NB4 (cell line): ENCODE results near the gene EDIL3.

ENCODE experiments used
- DNase-seq: peaks from one replicate; pipeline ENCODE4 v3.0.0; 2010; ENCODE audit warnings: low read depth
- H3K4me3 ChIP-seq: one replicate; pipeline ENCODE4 v1.5.1; 2011; ENCODE audit warnings: mild to moderate bottlenecking, low read depth, low read length, moderate library complexity
- CTCF ChIP-seq: IDR thresholded peaks from one replicate; pipeline ENCODE4 v1.5.1; 2012; ENCODE audit warnings: low read depth, low read length
- MAX ChIP-seq: IDR thresholded peaks from 2 replicates; pipeline ENCODE4 v1.6.1; 2011; ENCODE audit warnings: low read depth, low read length
- MYC ChIP-seq: IDR thresholded peaks from 2 replicates; pipeline ENCODE4 v1.6.1; 2011; ENCODE audit warnings: low read depth, low read length
- POLR2A ChIP-seq: IDR thresholded peaks from 2 replicates; pipeline ENCODE4 v1.6.1; 2011; ENCODE audit warnings: mild to moderate bottlenecking; ENCODE audit not compliant: insufficient read length; ENCODE audit errors: extremely low read depth

The EDIL3 gene

DNA sequence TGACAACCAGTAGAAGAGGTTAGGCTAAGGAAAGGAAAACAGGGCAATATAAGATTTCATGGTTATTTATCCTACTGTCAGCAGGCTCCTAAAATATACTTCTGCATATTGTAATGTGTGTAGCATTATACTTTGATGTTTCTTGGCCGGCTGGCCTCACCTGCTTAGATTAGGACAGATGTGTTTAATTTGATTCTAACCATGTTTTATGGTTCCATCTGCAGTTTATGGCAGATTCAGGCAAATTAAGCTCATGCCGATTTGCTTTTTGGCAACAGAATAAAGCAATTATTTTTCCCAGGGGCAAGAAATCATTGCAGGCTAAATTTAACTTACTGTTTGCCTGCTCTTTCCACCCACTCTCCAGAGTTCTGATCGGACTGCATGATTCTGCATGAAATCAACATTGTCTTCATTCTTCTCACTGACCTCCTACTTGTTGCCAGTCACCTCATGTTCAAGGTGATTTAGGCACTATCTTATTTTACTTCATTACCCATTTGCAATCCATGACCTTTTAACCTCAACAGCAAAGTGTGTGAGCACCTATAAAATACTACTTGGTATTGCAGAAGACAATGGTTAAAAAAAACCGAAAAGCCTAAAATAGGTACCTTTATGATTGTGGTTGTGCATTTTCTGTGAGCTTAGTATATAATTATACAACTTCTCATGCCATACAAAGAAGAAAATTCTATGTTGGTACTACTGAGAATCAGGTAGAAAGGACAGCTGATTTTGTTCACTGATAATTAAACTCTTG lies 125.2 kb downstream of the EDIL3 start:
- no peak overlapping the region for H3K4me3 ChIP-seq
- DNase-seq = no peak
- TF ChIP-seq MYC (no peak), MAX (no peak), POLR2A (no peak), CTCF (no peak)

DNA sequence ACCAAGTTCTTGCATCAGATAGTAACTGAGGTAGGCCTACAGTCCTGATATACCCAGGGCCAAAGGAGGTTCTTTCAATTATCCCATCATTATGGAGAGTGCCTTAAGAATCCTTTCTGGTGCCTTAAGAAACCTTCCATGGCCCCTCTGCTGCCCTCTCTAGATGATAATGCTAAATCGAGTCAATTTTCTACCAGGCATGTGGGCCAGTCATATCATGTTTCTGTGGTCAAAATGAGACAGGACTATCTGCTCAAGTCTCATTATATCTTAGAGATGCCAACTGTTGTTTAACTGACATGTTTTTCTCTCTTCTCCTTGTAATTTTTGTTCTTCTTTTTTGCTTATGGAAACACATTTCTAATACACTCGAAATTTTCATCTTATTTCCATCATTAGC lies 127.6 kb downstream of the EDIL3 start:
- no peak for TF ChIP-seq MAX
- TF ChIP-seq CTCF = no peak
- TF ChIP-seq MYC = no peak
- TF ChIP-seq POLR2A = no peak
- DNase-seq = no peak
- H3K4me3 ChIP-seq = no peak overlapping the region

- TF ChIP-seq CTCF (peak; percentile 22), POLR2A (no peak)
- H3K4me3 ChIP-seq = no peak overlapping the region
- DNase-seq = peak; percentile 44
Observed at GRCh38 chr5:84255315-84255714, 129.4 kb downstream of the EDIL3 start.

DNA sequence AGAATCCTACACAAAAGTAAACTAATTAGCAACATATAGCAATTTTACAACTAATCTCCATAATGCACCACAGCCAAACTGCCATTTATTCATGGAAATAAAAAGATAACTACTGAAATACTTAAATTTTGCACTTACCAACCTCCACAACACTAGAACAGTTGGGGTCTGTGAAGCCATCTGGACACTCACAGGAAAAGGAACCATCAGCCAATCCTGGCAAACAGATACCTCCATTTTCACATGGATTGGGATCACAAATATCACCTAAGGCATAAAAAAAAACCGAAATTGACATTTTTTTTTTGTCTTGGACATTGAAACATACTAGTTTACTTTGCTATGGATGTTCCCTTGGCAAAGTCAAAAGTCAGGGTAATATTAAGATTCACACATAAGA lies 130.7 kb downstream of the EDIL3 start:
- no peak for TF ChIP-seq CTCF
- TF ChIP-seq MYC = no peak
- TF ChIP-seq MAX = no peak
- no peak for TF ChIP-seq POLR2A
- no peak for DNase-seq

GRCh38 chr5:84251503-84251902 lies 133.2 kb downstream of the EDIL3 start:
- no peak overlapping the region for H3K4me3 ChIP-seq
- TF ChIP-seq CTCF (no peak), MYC (no peak), MAX (no peak), POLR2A (no peak)
- no peak for DNase-seq

More for the DNA sequence above, 130.7 kb downstream of the EDIL3 start:
- H3K4me3 ChIP-seq = no peak overlapping the region
